Activated CD8-positive, alpha-beta T cell treated with anti-CD3 and anti-CD28 coated beads, Interleukin-2, amount 10 ng/mL, durations not matched to agents 7 days and 5 days (primary cell): ENCODE measurements around the gene CAPZA2. TPM values are rescaled to one million over a fixed set of nuclear protein-coding genes. Genes with fewer than 3 reads are reported as not detected.

ENCODE experiments used
- ATAC-seq: fragments of 150-1000 bp; cut with Tn5 transposase; one replicate; pipeline ENCODE4 v1.10.0; 2021; ENCODE audit warnings: moderate library complexity
- CTCF ChIA-PET: fragments of 350-600 bp; sonication (Branson Sonifier 250); formaldehyde crosslinking; loops from one replicate; lab custom pipeline; 2021; ENCODE audit warnings: antibody characterized with exemption; lab: Charles Lee
- POLR2A ChIA-PET: fragments of 350-600 bp; sonication (Branson Sonifier 250); formaldehyde crosslinking; loops from one replicate; lab custom pipeline; 2021; ENCODE audit warnings: antibody characterized with exemption; lab: Charles Lee
- DNase-seq: peaks from one replicate; pipeline ENCODE4 v3.0.0-alpha.2; 2020
- H3K27ac Mint-ChIP-seq: one replicate; pipeline ENCODE4 v1.8.0; 2021; ENCODE audit warnings: mild to moderate bottlenecking, mixed read lengths
- H3K27me3 Mint-ChIP-seq: one replicate; pipeline ENCODE4 v1.8.0; 2021; ENCODE audit warnings: low read depth, mixed read lengths
- H3K36me3 Mint-ChIP-seq: one replicate; pipeline ENCODE4 v1.8.0; 2021; ENCODE audit warnings: low read depth, mixed read lengths
- H3K4me1 Mint-ChIP-seq: one replicate; pipeline ENCODE4 v1.8.0; 2021; ENCODE audit warnings: low read depth, mixed read lengths
- H3K4me3 Mint-ChIP-seq: one replicate; pipeline ENCODE4 v1.8.0; 2021; ENCODE audit warnings: mild to moderate bottlenecking, mixed read lengths
- H3K9me3 Mint-ChIP-seq: one replicate; pipeline ENCODE4 v1.8.0; 2022; ENCODE audit warnings: mixed read lengths; ENCODE audit not compliant: insufficient read depth
- total RNA-seq, 2 experiments: library from RNA; stranded (reverse); gene quantifications; one replicate each; pipeline ENCODE4 v1.2.3, GENCODE V29; 2021

CAPZA2 gene
- total RNA-seq, 2 experiments from 2014 or later, result 144 to 154 TPM

- peak overlapping the region; percentile 98 for H3K4me3 Mint-ChIP-seq
- peak overlapping the region; percentile 97 for H3K27ac Mint-ChIP-seq
- H3K4me1 Mint-ChIP-seq, result peaks cover 42% of the 10 kb centered on the region
- ATAC-seq (no peak), DNase-seq (no peak)
- H3K27me3 Mint-ChIP-seq, result peaks cover 5% of the 10 kb centered on the region
- H3K36me3 Mint-ChIP-seq, result peaks cover 14% of the 10 kb centered on the region
- CTCF ChIA-PET, result no interaction called here
- POLR2A ChIA-PET, result no interaction called here
- H3K9me3 Mint-ChIP-seq, result no peaks in the 10 kb centered on the region
Observed at GRCh38 chr7:116862951-116863670, 724 bp downstream of the CAPZA2 start.

- peak overlapping the region; percentile 97 for H3K27ac Mint-ChIP-seq
- POLR2A ChIA-PET, result interaction anchor here (1.2 kb wide), 1 partner anchor 654 kb away, joined by 3 read pairs; the partner anchor contains the start of gene TES
- peaks cover 2% of the 10 kb centered on the region for H3K27me3 Mint-ChIP-seq
- no peak for DNase-seq
- H3K9me3 Mint-ChIP-seq, result no peaks in the 10 kb centered on the region
- CTCF ChIA-PET, result no interaction called here
- peak overlapping the region; percentile 98 for H3K4me3 Mint-ChIP-seq
- peaks cover 42% of the 10 kb centered on the region for H3K4me1 Mint-ChIP-seq
- H3K36me3 Mint-ChIP-seq, result peaks cover 14% of the 10 kb centered on the region
- no peak for ATAC-seq
Observed at GRCh38 chr7:116863936-116864500, 1.6 kb downstream of the CAPZA2 start.

- ATAC-seq (no peak), DNase-seq (no peak)
- H3K4me1 Mint-ChIP-seq, result peaks cover 54% of the 10 kb centered on the region
- H3K9me3 Mint-ChIP-seq, result no peaks in the 10 kb centered on the region
- H3K27me3 Mint-ChIP-seq, result no peaks in the 10 kb centered on the region
- POLR2A ChIA-PET, result no interaction called here
- CTCF ChIA-PET, result no interaction called here
- H3K4me3 Mint-ChIP-seq, result no peak overlapping the region
- H3K27ac Mint-ChIP-seq, result no peak overlapping the region
- peaks cover 31% of the 10 kb centered on the region for H3K36me3 Mint-ChIP-seq
Observed at GRCh38 chr7:116871061-116871700, 8.8 kb downstream of the CAPZA2 start.

GRCh38 chr7:116872026-116872425, 9.6 kb downstream of the CAPZA2 start:
- ChIA-PET CTCF (no interaction called here), POLR2A (no interaction called here)
- Mint-ChIP-seq H3K4me3 (no peak overlapping the region), H3K27ac (no peak overlapping the region), H3K9me3 (no peaks in the 10 kb centered on the region), H3K4me1 (peaks cover 52% of the 10 kb centered on the region), H3K36me3 (peaks cover 31% of the 10 kb centered on the region), H3K27me3 (no peaks in the 10 kb centered on the region)
- ATAC-seq, result no peak
- DNase-seq, result no peak

- Mint-ChIP-seq H3K9me3 (no peaks in the 10 kb centered on the region), H3K27me3 (no peaks in the 10 kb centered on the region), H3K4me1 (peaks cover 44% of the 10 kb centered on the region), H3K4me3 (no peak overlapping the region), H3K27ac (no peak overlapping the region), H3K36me3 (peaks cover 27% of the 10 kb centered on the region)
- ATAC-seq (no peak), DNase-seq (no peak)
- ChIA-PET CTCF (no interaction called here), POLR2A (interaction anchor here (1.0 kb wide), 1 partner anchor 12 kb away, joined by 3 read pairs; no protein-coding TSS in a partner anchor)
Observed at GRCh38 chr7:116873619-116874018, 11.2 kb downstream of the CAPZA2 start.

GRCh38 chr7:116876664-116877442, 14.5 kb downstream of the CAPZA2 start:
- CTCF ChIA-PET, result no interaction called here
- H3K36me3 Mint-ChIP-seq, result peaks cover 26% of the 10 kb centered on the region
- peaks cover 26% of the 10 kb centered on the region for H3K4me1 Mint-ChIP-seq
- H3K27ac Mint-ChIP-seq, result no peak overlapping the region
- ATAC-seq (no peak), DNase-seq (no peak)
- POLR2A ChIA-PET, result no interaction called here
- H3K4me3 Mint-ChIP-seq, result no peak overlapping the region
- no peaks in the 10 kb centered on the region for H3K27me3 Mint-ChIP-seq
- H3K9me3 Mint-ChIP-seq, result no peaks in the 10 kb centered on the region

- ChIA-PET POLR2A (no interaction called here), CTCF (no interaction called here)
- Mint-ChIP-seq H3K4me1 (peaks cover 24% of the 10 kb centered on the region), H3K36me3 (peaks cover 27% of the 10 kb centered on the region), H3K27me3 (no peaks in the 10 kb centered on the region), H3K4me3 (no peak overlapping the region), H3K9me3 (no peaks in the 10 kb centered on the region), H3K27ac (no peak overlapping the region)
- no peak for ATAC-seq
- no peak for DNase-seq
Observed at GRCh38 chr7:116877443-116878217, 15.2 kb downstream of the CAPZA2 start.

- no peak overlapping the region for H3K27ac Mint-ChIP-seq
- ChIA-PET POLR2A (no interaction called here), CTCF (interaction anchor here (1.6 kb wide), 1 partner anchor 46 kb away, joined by 3 read pairs; no protein-coding TSS in a partner anchor)
- DNase-seq, result no peak
- peaks cover 12% of the 10 kb centered on the region for H3K9me3 Mint-ChIP-seq
- no peak for ATAC-seq
- H3K27me3 Mint-ChIP-seq, result no peaks in the 10 kb centered on the region
- H3K4me1 Mint-ChIP-seq, result peaks cover 3% of the 10 kb centered on the region
- no peak overlapping the region for H3K4me3 Mint-ChIP-seq
- peaks cover 37% of the 10 kb centered on the region for H3K36me3 Mint-ChIP-seq
Observed at GRCh38 chr7:116884691-116885090, 22.3 kb downstream of the CAPZA2 start.

GRCh38 chr7:116885724-116886123, 23.3 kb downstream of the CAPZA2 start:
- Mint-ChIP-seq H3K4me3 (no peak overlapping the region), H3K27me3 (no peaks in the 10 kb centered on the region), H3K27ac (no peak overlapping the region), H3K9me3 (peaks cover 12% of the 10 kb centered on the region), H3K4me1 (peaks cover 3% of the 10 kb centered on the region), H3K36me3 (peaks cover 39% of the 10 kb centered on the region)
- ATAC-seq (no peak), DNase-seq (no peak)
- CTCF ChIA-PET, result interaction anchor here (1.6 kb wide), 1 partner anchor 45 kb away, joined by 3 read pairs; no protein-coding TSS in a partner anchor
- POLR2A ChIA-PET, result no interaction called here

GRCh38 chr7:116886543-116887156, 24.3 kb downstream of the CAPZA2 start:
- Mint-ChIP-seq H3K4me3 (no peak overlapping the region), H3K4me1 (peaks cover 3% of the 10 kb centered on the region)
- no peak for DNase-seq

GRCh38 chr7:116888895-116889294, 26.5 kb downstream of the CAPZA2 start:
- ChIA-PET CTCF (no interaction called here), POLR2A (no interaction called here)
- H3K36me3 Mint-ChIP-seq, result peaks cover 48% of the 10 kb centered on the region
- peaks cover 10% of the 10 kb centered on the region for H3K9me3 Mint-ChIP-seq
- H3K4me1 Mint-ChIP-seq, result no peaks in the 10 kb centered on the region
- no peak overlapping the region for H3K27ac Mint-ChIP-seq
- H3K27me3 Mint-ChIP-seq, result no peaks in the 10 kb centered on the region
- DNase-seq (no peak), ATAC-seq (no peak)
- H3K4me3 Mint-ChIP-seq, result no peak overlapping the region

More at GRCh38 chr7:116886543-116887156, 24.3 kb downstream of the CAPZA2 start:
- no peak for ATAC-seq
- ChIA-PET POLR2A (no interaction called here), CTCF (no interaction called here)
- Mint-ChIP-seq H3K27me3 (no peaks in the 10 kb centered on the region), H3K27ac (no peak overlapping the region), H3K36me3 (peaks cover 38% of the 10 kb centered on the region), H3K9me3 (peaks cover 12% of the 10 kb centered on the region)
